GM18508 (cell line): Measurements from ENCODE around the gene TRIM50.
"Not testable (repeated sequence)": the region's sequence is repeated elsewhere in the genome, so short reads cannot be mapped to it uniquely, and the experiment has no call there.

Experiments used
- ATAC-seq: cut with Tn5 transposase; IDR thresholded peaks from one replicate; pipeline ENCODE4 v1.9.1; 2021; ENCODE audit warnings: moderate number of reproducible peaks; ENCODE audit not compliant: insufficient read depth, unreplicated experiment

The TRIM50 gene

GRCh38 chr7:73319541-73319940, 8.3 kb downstream of the TRIM50 start:
- ATAC-seq, result not testable (repeated sequence)

- ATAC-seq, result not testable (repeated sequence)
Measured at GRCh38 chr7:73318656-73319204, 9.2 kb downstream of the TRIM50 start.

GRCh38 chr7:73316521-73316920, 11.4 kb downstream of the TRIM50 start:
- ATAC-seq, result no peak

- no peak for ATAC-seq
Measured at GRCh38 chr7:73314271-73314670, 13.6 kb downstream of the TRIM50 start.

- ATAC-seq, result no peak
Measured at GRCh38 chr7:73313521-73313906, 14.4 kb downstream of the TRIM50 start.

- ATAC-seq, result no peak
Measured at GRCh38 chr7:73312831-73313520, 14.9 kb downstream of the TRIM50 start.

GRCh38 chr7:73311421-73311820, 16.5 kb downstream of the TRIM50 start:
- ATAC-seq, result not testable (repeated sequence)

GRCh38 chr7:73308665-73309214, 19.1 kb downstream of the TRIM50 start, which contains the start of gene NSUN5:
TSS of gene NSUN5 (minus strand) at chr7:73308826. CDS start at chr7:73308790, 36 bp downstream.
- ATAC-seq, result peak; percentile 70

- peak; percentile 14 for ATAC-seq
Measured at GRCh38 chr7:73308074-73308664, 19.7 kb downstream of the TRIM50 start.

- no peak for ATAC-seq
Measured at GRCh38 chr7:73307436-73307835, 20.4 kb downstream of the TRIM50 start.

- ATAC-seq, result not testable (repeated sequence)
Measured at GRCh38 chr7:73304612-73305387, 23.1 kb downstream of the TRIM50 start.

GRCh38 chr7:73304071-73304470, 23.8 kb downstream of the TRIM50 start:
- ATAC-seq, result no peak

GRCh38 chr7:73303546-73303945, 24.3 kb downstream of the TRIM50 start:
- no peak for ATAC-seq

- not testable (repeated sequence) for ATAC-seq
Measured at GRCh38 chr7:73302846-73303245, 25.0 kb downstream of the TRIM50 start.

GRCh38 chr7:73301108-73301507, 26.8 kb downstream of the TRIM50 start:
- ATAC-seq, result not testable (repeated sequence)

- not testable (repeated sequence) for ATAC-seq
Measured at GRCh38 chr7:73299812-73300211, 28.1 kb downstream of the TRIM50 start.

GRCh38 chr7:73297706-73298105, 30.2 kb downstream of the TRIM50 start:
- ATAC-seq, result not testable (repeated sequence)

- not testable (repeated sequence) for ATAC-seq
Measured at GRCh38 chr7:73297235-73297634, 30.6 kb downstream of the TRIM50 start.

- ATAC-seq, result not testable (repeated sequence)
Measured at GRCh38 chr7:73277210-73277609, 50.7 kb downstream of the TRIM50 start.

- ATAC-seq, result not testable (repeated sequence)
Measured at GRCh38 chr7:73267813-73268212, 60.1 kb downstream of the TRIM50 start.
